Fibroblast of mammary gland (primary cell): ENCODE measurements around the gene MON2.

Source experiments
- DNase-seq: peaks from one replicate; pipeline ENCODE4 v3.0.0-alpha.2; 2010; ENCODE audit warnings: low read depth
- H3K4me3 ChIP-seq: 2 replicates; pipeline ENCODE4 v1.5.1; 2011; ENCODE audit warnings: low read depth, mild to moderate bottlenecking, low read length, moderate library complexity; ENCODE audit not compliant: control insufficient read depth
- TF ChIP-seq, protein P1 (sequence below): conservative IDR thresholded peaks from 2 replicates; pipeline ENCODE4 v1.5.1; 2011; ENCODE audit warnings: low read depth, low read length, inconsistent platforms; ENCODE audit not compliant: control insufficient read depth, insufficient read depth

The MON2 gene

DNA sequence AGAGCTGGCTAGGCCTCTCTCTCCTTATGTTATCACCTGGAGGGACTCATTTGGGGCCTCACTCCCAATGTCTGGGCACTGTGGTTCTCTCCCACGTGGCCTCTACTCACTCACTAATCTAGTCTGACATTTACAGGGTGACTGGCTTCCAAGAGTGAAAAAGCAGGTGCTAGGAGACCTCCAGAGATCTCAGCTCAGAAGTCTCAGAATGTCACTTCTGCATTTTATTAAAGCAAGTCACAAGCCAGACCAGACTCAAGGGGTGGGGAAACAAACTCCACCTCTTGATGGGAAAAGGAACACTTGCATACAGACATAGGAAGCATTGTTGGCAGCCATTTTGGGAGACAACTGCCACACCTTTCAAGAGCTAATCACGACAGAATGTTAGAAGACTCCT is 175.9 kb downstream of the MON2 start:
- no peak overlapping the region for H3K4me3 ChIP-seq
- TF ChIP-seq, protein P1, sequence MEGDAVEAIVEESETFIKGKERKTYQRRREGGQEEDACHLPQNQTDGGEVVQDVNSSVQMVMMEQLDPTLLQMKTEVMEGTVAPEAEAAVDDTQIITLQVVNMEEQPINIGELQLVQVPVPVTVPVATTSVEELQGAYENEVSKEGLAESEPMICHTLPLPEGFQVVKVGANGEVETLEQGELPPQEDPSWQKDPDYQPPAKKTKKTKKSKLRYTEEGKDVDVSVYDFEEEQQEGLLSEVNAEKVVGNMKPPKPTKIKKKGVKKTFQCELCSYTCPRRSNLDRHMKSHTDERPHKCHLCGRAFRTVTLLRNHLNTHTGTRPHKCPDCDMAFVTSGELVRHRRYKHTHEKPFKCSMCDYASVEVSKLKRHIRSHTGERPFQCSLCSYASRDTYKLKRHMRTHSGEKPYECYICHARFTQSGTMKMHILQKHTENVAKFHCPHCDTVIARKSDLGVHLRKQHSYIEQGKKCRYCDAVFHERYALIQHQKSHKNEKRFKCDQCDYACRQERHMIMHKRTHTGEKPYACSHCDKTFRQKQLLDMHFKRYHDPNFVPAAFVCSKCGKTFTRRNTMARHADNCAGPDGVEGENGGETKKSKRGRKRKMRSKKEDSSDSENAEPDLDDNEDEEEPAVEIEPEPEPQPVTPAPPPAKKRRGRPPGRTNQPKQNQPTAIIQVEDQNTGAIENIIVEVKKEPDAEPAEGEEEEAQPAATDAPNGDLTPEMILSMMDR: no peak
- DNase-seq: no peak

DNA sequence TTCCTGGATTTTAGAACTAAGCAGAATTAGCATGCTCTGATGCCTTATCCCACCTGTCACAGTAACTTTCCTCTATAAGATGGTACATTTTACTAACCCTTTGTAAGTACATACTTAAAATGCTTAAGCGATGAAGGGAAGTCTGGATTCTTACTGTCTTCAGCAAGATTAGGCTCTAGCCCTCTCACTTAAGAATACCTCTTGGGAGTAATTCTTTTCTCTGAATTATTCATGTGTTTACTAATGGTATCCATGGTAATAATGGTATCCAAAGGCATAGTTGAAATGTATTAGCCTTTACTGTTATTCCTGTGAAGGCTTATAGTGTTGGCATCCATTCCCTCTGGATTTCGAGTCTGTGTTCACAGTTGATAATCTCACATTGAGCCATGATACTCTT is 176.9 kb downstream of the MON2 start:
- H3K4me3 ChIP-seq: no peak overlapping the region
- TF ChIP-seq, protein P1: no peak
- DNase-seq: peak; percentile 25

DNA sequence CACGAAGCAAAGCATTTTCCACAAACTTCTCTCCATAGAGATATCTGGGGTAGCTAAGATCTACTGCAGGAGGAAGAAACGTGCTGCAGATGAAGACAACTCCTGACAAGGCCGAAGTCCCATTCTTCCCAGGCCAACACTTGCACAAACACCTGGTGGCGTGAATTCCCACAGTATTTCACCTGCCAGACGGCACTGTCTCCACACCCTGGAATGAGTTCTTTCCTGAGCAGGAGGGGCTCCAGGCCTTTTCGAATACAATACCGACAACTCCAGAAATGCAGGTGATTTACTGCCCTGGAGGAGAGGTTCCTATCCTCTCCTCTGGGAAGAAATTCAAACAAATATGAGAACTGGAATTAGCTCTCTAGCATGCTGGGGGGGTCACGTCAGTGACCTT is 179.9 kb downstream of the MON2 start:
- TF ChIP-seq, protein P1: no peak
- no peak for DNase-seq
- no peak overlapping the region for H3K4me3 ChIP-seq

DNA sequence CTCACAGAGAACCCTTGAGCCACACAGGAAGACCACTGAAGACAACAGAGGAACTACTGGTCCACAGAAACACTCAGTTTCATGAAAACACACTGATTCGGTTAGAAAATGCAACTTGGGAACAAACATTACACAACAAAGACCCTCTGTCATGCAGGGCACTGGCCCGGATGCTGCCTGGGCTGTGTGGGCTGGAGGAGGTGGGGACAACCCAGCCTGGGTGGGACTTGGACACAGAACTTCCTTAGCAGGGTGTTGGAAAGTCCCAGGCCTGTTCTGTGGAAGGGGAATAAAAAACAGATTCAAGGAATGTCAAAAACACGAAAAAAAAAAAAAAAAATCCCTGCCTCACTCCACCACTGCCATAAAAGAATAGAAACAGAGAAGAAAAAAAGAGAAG is 181.0 kb downstream of the MON2 start:
- H3K4me3 ChIP-seq: no peak overlapping the region
- TF ChIP-seq, protein P1: no peak
- peak; percentile 37 for DNase-seq

DNA sequence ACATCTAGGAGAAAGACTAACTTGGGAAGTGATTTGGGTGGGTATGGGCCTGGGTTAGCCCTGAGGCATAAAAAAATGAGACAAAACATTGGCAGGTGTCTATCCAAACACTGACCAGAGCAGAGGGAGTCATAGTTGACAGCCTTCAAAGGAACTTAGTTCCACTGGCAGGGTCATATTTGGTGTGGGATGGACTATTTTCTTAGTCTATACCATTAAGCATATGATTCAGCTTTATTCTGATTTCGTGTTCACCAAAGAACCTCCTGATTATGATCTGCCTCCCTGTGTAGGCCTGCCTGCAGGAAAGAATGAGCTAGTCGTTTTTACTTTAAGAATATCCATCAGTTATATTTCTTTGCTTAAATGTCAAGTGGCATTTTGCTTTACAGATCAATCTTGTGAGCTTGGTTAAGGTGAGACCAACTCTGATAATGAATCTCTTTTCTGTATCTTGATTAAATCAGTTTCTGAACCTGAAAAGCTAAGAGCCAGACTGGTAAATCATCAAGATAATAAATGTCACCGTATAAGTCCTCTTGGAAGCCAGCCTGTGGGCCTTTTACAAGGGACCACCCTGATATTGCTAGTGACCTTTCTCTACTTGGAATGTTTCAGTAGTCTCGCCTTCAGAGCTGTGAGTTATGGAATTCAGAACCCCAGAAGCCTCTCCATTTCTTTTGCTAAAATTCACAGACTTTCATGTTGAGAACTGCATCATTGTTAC is 182.9 kb downstream of the MON2 start:
- TF ChIP-seq, protein P1: no peak
- DNase-seq: no peak
- H3K4me3 ChIP-seq: no peak overlapping the region
